ENCODE data around the gene SPPL3. TPM values are rescaled to one million over a fixed set of nuclear protein-coding genes. Genes with fewer than 3 reads are reported as not detected.
A peak's percentile ranks its signal among the peaks of the same experiment; 100 is the strongest.
"Not testable (repeated sequence)": the region's sequence is repeated elsewhere in the genome, so short reads cannot be mapped to it uniquely, and the experiment has no call there.

The SPPL3 gene, protein sequence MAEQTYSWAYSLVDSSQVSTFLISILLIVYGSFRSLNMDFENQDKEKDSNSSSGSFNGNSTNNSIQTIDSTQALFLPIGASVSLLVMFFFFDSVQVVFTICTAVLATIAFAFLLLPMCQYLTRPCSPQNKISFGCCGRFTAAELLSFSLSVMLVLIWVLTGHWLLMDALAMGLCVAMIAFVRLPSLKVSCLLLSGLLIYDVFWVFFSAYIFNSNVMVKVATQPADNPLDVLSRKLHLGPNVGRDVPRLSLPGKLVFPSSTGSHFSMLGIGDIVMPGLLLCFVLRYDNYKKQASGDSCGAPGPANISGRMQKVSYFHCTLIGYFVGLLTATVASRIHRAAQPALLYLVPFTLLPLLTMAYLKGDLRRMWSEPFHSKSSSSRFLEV
- 44.5 TPM for total RNA-seq

DNA sequence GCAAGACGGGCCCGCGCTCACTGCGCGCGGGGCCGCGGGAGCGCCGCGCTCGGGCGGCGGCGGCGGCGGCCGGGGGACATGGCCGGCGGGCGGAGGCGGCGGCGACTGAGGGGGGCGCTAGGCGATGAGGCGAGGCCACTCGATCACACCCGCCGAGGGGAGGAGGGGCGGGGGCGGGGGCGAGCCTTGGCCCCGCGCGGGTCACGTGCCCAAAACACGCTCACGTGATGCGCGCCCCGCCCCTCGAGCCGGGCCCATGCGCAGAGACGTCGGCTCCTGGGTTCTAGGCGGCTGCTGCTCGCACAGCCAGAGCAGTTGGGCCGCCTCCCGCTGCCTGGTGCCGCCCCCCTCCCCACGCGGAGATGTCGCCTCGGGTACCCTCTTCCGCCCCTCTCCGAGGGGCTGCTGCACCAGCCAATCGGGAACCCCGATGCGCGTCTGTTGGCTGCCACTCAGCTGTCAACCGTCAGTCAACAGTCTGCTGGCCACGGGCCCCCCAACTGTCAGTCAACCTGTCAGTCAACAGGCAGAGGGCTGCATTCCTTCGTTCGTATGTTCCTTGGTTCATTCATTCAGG is at the start of gene SPPL3:
TSS of gene SPPL3 (minus strand) at position 162 of the 577 bp plus-strand sequence. CDS start 491 bp downstream, outside the sequence.
- Histone ChIP-seq H3K27me3 (ENCODE audit: insufficient read depth, low read length) (no peaks in the 10 kb centered on the region), H3K9me3 (ENCODE audit: low read depth, low read length) (no peaks in the 10 kb centered on the region), H3K4me1 (ENCODE audit: insufficient read depth, low read length) (peaks cover 38% of the 10 kb centered on the region), H3K4me3 (ENCODE audit: low read length) (peak within 1 kb of the TSS; percentile 77)

DNA sequence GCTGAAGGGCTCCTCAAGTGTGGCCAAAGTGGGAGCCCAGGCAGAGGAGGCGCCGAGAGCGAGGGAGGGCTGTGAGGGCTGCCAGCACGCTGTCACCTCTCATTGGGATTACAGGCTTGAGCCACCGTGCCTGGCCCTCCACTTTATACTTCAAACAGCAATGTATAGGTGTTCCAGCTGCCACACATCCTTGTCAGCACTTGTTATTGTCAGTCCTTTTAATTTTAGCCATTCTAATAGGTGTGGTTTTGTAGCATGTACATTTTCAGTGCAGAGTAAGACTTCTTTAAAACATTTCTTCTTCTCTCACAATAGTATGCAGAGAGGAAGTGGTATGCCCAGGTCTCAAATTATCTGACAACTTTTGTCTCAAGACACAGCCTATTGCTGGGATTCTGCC is 46.6 kb upstream of the SPPL3 start:
- no peaks in the 10 kb centered on the region for H3K27me3 ChIP-seq (ENCODE audit: insufficient read depth, low read length)
- H3K9me3 ChIP-seq (ENCODE audit: low read depth, low read length) = no peaks in the 10 kb centered on the region
- H3K4me3 ChIP-seq (ENCODE audit: low read length) = no peak overlapping the region
- H3K4me1 ChIP-seq (ENCODE audit: insufficient read depth, low read length) = no peaks in the 10 kb centered on the region

DNA sequence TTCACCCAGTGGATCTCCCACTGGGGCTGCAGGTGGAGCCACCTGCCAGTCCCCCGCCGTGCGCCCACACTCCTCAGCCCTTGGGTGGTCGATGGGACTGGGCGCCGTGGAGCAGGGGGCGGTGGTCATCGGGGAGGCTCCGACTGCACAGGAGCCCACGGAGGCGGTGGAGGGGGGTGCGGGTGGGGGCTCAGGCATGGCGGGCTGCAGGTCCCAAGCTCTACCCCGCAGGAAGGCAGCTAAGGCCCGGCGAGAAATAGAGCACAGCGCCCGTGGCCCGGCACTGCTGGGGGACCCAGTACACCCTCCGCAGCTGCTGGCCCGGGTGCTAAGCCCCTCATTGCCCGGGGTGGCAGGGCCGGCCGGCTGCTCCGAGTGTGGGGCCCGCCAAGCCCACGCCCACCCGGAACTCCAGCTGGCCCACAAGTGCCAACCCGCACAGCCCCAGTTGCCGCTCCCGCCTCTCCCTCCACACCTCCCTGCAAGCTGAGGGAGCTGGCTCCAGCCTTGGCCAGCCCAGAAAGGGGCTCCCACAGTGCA is 46.2 kb upstream of the SPPL3 start:
- H3K9me3 ChIP-seq (ENCODE audit: low read depth, low read length); H3K27me3 ChIP-seq (ENCODE audit: insufficient read depth, low read length); H3K4me3 ChIP-seq (ENCODE audit: low read length); H3K4me1 ChIP-seq (ENCODE audit: insufficient read depth, low read length): not testable (repeated sequence)

DNA sequence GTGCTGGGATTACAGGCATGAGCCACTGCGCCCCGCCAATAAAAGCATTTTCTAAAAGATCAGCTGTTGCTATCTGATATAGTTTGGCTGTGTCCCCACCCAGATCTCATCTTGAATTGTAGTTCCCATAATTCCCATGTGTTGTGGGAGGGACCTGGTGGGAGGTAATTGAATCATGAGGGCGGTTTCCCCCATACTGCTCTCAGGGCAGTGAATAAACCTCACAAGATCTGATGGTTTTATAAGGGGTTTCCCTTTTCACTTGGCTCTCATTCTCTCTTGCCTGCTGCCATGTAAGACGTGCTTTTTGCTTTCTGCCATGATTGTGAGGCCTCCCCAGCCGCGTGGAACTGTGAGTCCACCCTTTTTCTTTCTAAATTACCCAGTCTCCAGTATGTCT is 41.4 kb upstream of the SPPL3 start:
- H3K4me1 ChIP-seq (ENCODE audit: insufficient read depth, low read length) = peaks cover 18% of the 10 kb centered on the region
- H3K4me3 ChIP-seq (ENCODE audit: low read length); H3K27me3 ChIP-seq (ENCODE audit: insufficient read depth, low read length); H3K9me3 ChIP-seq (ENCODE audit: low read depth, low read length): not testable (repeated sequence)

DNA sequence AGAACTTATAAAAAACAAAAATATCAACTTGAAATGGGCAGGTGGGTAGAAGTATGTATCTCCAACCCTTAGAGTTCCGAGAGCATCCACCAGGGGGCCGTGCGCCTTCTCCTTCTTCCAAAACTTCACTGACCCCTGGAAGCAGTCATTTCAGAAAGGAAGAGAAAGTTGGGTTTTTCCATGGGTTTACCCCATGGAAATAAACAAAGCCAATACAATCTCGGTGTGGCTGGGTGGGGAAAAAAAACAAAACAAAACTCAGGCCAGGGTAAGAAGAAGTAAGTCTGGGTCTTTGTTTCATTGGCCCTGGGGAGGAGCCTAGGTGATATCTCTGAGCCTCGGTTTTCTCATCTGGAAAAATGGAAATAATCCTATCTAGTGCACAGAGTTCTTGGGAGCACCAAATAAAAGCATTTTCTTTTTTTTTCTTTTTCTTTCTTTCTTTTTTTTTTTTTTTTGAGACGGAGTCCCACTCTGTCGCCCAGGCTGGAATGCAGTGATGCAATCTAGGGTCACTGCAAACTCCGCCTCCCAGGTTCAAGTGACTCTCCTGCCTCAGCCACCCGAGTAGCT is 40.6 kb upstream of the SPPL3 start:
- no peaks in the 10 kb centered on the region for H3K9me3 ChIP-seq (ENCODE audit: low read depth, low read length)

DNA sequence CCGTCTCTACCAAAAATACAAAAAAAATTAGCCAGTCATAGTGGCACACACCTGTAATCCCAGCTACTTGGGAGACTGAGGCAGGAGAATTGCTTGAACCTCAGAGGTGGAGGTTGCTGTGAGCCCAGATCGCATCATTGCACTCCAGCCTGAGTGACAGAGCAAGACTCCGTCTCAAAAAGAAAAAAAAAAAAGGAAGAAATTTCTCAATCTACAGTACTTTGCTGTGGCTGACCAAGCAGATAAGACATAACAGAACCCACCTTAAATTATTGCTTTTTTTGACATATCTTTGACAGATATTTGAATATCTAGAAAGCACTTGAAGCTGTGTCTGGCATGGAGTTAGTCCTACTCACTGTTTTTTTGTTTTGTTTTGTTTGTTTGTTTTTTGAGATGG is 39.3 kb upstream of the SPPL3 start:
- Histone ChIP-seq H3K27me3 (ENCODE audit: insufficient read depth, low read length) (no peaks in the 10 kb centered on the region), H3K9me3 (ENCODE audit: low read depth, low read length) (no peaks in the 10 kb centered on the region), H3K4me3 (ENCODE audit: low read length) (no peak overlapping the region), H3K4me1 (ENCODE audit: insufficient read depth, low read length) (peaks cover 38% of the 10 kb centered on the region)

More for the DNA sequence above, 40.6 kb upstream of the SPPL3 start:
- no peak overlapping the region for H3K4me3 ChIP-seq (ENCODE audit: low read length)
- peaks cover 26% of the 10 kb centered on the region for H3K4me1 ChIP-seq (ENCODE audit: insufficient read depth, low read length)
- no peaks in the 10 kb centered on the region for H3K27me3 ChIP-seq (ENCODE audit: insufficient read depth, low read length)

DNA sequence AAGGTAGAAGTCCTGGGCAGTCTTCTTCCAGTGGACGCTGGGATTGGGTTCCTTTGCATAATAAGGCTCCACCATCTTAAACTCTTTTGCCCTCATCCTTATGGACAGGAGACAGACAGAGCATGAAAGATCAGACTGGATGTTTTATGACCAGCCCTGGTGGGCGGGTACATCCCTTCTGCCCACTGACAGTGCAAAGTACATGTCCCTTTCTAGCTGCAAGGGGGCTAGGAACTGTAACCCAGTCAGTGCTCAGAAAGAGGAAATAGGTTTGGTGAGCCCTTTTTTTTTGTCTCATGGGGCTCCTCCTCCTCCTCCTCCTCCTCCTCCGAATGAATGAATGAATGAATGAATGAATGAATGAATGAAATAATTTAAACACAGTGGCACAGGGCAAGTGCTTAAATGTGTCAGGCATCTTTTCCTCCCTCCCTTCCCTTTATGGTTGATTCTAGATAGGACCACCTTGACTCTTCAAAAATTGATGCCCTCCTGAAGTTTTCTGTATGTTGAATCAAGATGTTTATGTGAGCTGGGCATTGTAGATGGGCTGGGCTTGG is 37.8 kb upstream of the SPPL3 start:
- Histone ChIP-seq H3K9me3 (ENCODE audit: low read depth, low read length) (no peaks in the 10 kb centered on the region), H3K4me3 (ENCODE audit: low read length) (no peak overlapping the region), H3K27me3 (ENCODE audit: insufficient read depth, low read length) (no peaks in the 10 kb centered on the region), H3K4me1 (ENCODE audit: insufficient read depth, low read length) (peaks cover 47% of the 10 kb centered on the region)

DNA sequence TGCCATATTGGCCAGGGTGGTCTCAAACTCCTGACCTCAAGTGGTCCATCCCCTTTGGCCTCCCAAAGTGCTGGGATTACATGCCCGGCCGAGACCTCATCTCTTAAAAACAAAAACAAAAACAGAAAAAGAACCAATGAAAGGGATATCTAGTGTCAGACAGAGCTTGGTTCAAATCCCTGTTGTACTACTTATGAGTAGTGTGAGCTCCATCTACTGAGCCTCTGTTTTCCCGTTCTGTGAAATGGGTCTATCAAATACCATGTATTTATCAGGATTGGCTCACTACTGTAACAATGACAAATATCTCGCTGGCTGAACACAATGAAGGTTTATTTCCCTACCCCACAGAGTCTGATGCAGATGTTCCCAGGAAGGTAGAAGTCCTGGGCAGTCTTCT is 37.3 kb upstream of the SPPL3 start:
- no peaks in the 10 kb centered on the region for H3K9me3 ChIP-seq (ENCODE audit: low read depth, low read length)
- no peaks in the 10 kb centered on the region for H3K27me3 ChIP-seq (ENCODE audit: insufficient read depth, low read length)
- H3K4me1 ChIP-seq (ENCODE audit: insufficient read depth, low read length) = peaks cover 52% of the 10 kb centered on the region
- no peak overlapping the region for H3K4me3 ChIP-seq (ENCODE audit: low read length)

DNA sequence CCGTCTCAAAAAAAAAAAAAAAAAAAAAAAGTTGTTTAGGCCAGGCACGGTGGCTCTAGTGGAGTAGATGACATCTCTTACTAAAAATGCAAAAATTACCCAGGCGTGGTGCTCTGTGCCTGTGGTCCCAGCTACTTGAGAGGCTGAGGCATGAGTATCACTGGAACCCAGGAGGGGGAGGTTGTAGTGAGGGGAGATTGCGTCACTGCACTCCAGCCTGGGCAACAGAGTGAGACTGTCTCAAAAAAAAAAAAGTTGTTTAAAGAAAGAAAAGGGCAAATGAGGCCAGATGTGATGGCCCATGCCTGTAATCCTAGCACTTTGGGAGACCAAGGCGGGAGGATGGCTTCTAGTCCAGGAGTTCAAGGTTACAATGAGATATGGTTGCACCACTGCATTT is 36.6 kb upstream of the SPPL3 start:
- Histone ChIP-seq H3K9me3 (ENCODE audit: low read depth, low read length) (no peaks in the 10 kb centered on the region), H3K27me3 (ENCODE audit: insufficient read depth, low read length) (no peaks in the 10 kb centered on the region), H3K4me3 (ENCODE audit: low read length) (no peak overlapping the region), H3K4me1 (ENCODE audit: insufficient read depth, low read length) (peaks cover 58% of the 10 kb centered on the region)

DNA sequence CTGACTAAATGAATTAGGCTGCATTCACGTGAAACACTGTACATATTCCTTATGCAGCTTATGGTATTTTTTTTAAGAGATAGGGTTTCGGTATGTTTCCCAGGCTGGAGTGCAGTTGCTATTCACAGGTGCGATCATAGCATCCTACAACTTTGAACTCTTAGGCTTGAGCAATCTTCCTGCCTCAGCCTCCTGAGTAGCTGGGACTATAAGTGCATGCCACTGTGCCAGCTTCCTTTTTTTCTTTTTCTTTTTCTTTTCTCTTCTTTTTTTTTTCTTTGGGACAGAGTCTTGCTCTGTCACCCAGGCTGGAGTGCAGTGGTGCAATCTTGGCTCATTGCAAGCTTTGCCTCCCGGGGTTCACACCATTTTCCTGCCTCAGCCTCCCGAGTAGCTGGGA is 35.8 kb upstream of the SPPL3 start:
- no peak overlapping the region for H3K4me3 ChIP-seq (ENCODE audit: low read length)
- H3K27me3 ChIP-seq (ENCODE audit: insufficient read depth, low read length) = no peaks in the 10 kb centered on the region
- H3K9me3 ChIP-seq (ENCODE audit: low read depth, low read length) = no peaks in the 10 kb centered on the region
- H3K4me1 ChIP-seq (ENCODE audit: insufficient read depth, low read length) = peaks cover 66% of the 10 kb centered on the region

DNA sequence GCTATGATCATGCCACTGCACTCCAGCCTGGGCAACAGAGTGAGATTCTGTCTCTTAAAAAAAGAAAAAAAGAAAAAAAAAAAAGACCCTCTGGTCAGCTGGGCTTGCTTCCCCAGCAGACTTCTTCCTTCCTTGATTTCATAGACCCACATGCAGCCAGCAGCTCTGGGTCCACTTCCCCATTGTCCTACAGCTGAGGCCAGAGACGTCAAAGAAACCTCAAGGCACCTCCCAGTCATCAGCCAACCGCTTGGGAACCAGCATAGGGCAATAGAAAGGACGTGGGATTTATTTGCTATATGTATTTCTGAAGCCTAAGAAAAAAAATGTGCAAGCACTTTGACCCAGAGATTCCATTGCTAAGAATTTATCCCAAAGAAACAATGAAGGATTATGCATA is 35.4 kb upstream of the SPPL3 start:
- no peak overlapping the region for H3K4me3 ChIP-seq (ENCODE audit: low read length)
- no peaks in the 10 kb centered on the region for H3K27me3 ChIP-seq (ENCODE audit: insufficient read depth, low read length)
- H3K4me1 ChIP-seq (ENCODE audit: insufficient read depth, low read length) = peaks cover 68% of the 10 kb centered on the region
- H3K9me3 ChIP-seq (ENCODE audit: low read depth, low read length) = no peaks in the 10 kb centered on the region

DNA sequence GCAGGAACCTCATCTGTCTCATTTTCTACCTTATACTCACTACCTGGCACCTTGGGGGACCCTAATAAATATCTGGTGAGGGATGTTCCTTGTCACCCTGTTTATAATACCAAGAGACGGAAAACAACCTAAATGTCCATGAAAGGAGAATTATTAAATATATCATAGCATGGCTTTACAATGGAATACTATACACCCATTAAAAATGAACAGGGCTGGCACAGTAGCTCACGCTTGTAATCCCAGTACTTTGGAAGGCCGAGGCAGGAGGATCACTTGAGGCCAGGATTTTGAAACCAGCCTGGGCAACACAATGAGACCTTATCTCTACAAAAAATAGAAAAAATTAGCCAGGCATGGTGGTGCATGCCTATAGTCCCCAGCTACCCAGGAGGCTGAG is 34.3 kb upstream of the SPPL3 start:
- H3K4me1 ChIP-seq (ENCODE audit: insufficient read depth, low read length) = peaks cover 77% of the 10 kb centered on the region
- no peak overlapping the region for H3K4me3 ChIP-seq (ENCODE audit: low read length)
- H3K9me3 ChIP-seq (ENCODE audit: low read depth, low read length) = no peaks in the 10 kb centered on the region
- H3K27me3 ChIP-seq (ENCODE audit: insufficient read depth, low read length) = no peaks in the 10 kb centered on the region

DNA sequence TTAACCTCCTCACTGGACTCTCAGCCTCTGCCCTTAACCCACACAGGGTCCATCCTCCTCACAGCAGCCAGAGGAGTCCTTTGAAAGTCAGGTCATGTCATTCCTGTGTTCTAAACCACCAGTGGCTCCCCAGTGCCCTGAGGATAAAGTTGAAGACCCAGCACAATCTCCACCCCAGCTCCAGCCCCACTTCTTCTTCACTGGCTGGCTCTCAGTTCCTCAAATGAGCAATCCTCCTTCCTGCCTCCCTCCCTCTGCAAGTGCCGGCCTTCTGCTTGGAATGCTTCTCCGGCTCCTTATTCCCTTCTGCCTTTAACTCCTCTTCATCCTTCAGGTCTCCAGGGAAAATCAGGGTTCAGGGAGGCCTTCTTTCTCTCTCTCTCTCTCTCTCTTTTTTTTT is 32.0 kb upstream of the SPPL3 start:
- Histone ChIP-seq H3K4me1 (ENCODE audit: insufficient read depth, low read length) (peaks cover 69% of the 10 kb centered on the region), H3K4me3 (ENCODE audit: low read length) (no peak overlapping the region), H3K27me3 (ENCODE audit: insufficient read depth, low read length) (no peaks in the 10 kb centered on the region), H3K9me3 (ENCODE audit: low read depth, low read length) (no peaks in the 10 kb centered on the region)

DNA sequence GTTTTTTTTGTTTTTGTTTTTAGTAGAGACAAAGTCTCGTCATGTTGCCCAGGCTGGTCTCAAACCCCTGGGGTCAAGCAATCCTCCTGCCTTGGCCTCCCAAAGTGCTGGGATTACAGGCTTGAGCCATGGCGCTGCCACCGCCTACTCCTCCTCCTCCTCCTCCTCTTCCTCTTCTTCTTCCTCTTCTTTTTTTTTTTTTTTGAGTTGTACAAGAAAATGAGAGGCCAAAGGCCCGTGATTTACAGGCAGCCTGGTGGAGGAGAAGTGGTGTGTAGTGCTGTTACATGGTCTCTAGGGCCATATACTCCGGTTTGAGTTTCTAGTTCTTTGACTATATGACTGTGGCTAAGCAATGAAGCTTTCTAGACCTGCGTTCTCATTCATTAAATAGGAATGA is 29.6 kb upstream of the SPPL3 start:
- no peaks in the 10 kb centered on the region for H3K9me3 ChIP-seq (ENCODE audit: low read depth, low read length)
- H3K4me3 ChIP-seq (ENCODE audit: low read length) = no peak overlapping the region
- H3K4me1 ChIP-seq (ENCODE audit: insufficient read depth, low read length) = peaks cover 45% of the 10 kb centered on the region
- H3K27me3 ChIP-seq (ENCODE audit: insufficient read depth, low read length) = no peaks in the 10 kb centered on the region

DNA sequence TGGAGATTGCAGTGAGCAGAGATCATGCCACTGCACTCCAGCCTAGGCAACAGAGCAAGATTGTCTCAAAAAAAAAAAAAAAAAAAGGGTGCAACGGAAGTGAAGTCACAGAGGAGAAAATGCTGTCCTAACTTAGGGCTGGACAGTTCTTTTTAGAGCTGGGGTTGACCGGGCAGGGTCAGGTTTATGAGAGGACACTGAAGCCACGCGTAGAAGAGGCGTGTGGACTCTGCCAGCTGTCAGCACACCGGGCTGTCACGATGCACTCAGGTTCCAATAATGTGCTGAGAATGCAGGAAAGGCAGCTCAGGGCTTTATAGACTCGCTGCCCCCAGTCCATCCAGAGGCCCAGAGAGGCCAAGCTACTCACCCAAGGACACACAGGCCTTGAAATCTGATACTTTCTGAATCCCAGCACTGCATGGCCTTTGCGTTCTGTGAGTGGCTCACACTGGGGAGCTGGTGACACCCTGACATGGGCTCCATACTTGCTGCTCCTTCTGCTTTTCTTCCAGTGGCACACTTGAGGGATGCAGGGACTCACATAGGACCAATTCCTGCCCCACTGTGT is 28.9 kb upstream of the SPPL3 start:
- peaks cover 42% of the 10 kb centered on the region for H3K4me1 ChIP-seq (ENCODE audit: insufficient read depth, low read length)
- no peak overlapping the region for H3K4me3 ChIP-seq (ENCODE audit: low read length)
- no peaks in the 10 kb centered on the region for H3K27me3 ChIP-seq (ENCODE audit: insufficient read depth, low read length)
- H3K9me3 ChIP-seq (ENCODE audit: low read depth, low read length) = no peaks in the 10 kb centered on the region

Measured in mononuclear cell (primary cell).